HG03025 (cell line): ENCODE measurements around the gene OR13C4.
"Not testable (repeated sequence)": the region's sequence is repeated elsewhere in the genome, so short reads cannot be mapped to it uniquely, and the experiment has no call there.

ENCODE experiments used
- ATAC-seq: cut with Tn5 transposase; IDR thresholded peaks from one replicate; pipeline ENCODE4 v1.9.1; 2021; ENCODE audit warnings: mild to moderate bottlenecking, moderate library complexity; ENCODE audit not compliant: unreplicated experiment, low FRiP score

Gene OR13C4

DNA sequence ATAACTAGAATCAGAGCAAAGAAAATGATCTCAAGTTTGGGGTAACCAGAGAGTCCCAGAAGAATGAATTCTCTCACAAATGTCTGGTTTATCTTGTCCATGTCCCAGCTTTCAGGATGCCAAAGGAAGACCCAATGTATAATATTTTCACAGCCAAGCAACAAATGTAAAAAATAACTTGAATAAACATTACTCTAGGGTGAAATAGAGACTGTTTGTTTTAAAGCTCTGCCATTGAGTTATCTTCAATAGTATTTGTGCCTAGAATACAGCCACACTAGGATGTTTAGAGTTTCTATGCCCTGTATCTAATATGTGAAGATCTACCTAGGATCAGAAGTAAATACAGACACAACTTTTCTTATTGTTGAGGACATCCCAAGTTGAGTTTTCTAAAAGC lies at the start of gene OR13C4:
OR13C4 (minus strand) TSS at position 101 of the 400 bp plus-strand sequence; CDS start at position 101, 0 bp downstream.
- ATAC-seq, result no peak

DNA sequence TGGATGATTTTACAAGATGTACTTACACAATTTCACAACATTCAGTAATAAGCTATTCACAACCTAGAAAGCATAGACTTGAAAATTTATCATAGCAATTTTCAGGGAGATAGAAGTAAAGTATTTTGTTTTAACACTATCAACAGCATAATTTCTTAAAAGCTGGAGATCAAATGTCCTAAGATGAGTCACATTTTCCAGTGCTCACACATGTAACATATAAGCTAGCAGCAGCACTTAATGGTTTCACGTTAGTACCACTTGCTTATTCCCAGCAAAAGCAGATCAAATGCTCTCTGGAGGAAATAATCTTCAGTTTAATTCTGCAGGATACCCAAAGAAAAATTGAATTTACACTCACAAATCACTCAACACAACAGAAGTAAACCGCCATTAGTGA lies 48.4 kb upstream of the OR13C4 start:
- ATAC-seq, result no peak

DNA sequence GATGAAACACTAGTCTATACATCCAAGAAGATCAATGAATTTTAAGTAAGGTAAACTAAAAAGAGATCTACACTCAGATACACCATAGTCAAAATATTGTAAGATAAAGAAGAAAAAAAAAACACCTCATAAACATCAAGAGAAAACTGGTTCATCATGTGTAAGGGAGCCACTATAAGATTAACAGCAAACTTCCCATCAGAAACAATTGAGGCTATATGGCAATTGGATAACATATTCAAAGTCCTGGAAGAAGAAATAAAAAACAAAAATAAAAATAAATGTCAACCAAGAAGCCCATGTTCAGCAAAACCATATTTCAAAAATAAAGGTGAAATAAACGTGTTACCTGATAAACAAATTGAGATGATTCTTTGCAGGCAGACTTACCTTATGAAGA lies 45.6 kb upstream of the OR13C4 start:
- ATAC-seq, result no peak

DNA sequence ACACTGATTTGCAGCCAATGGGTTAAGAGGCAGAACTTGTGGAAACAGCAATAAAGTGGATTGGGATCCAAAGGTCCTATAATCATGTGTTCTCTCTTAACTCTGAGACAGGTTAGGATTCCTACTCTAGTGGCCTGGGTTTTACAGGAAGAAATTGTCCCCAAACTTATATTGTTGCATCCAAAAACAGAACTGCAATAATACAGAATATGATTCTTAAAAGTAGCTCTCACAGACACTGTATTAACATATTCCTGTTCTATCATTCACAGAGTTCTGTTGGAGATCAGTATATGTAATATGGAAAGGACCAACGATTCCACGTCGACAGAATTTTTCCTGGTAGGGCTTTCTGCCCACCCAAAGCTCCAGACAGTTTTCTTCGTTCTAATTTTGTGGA lies 41.9 kb upstream of the OR13C4 start, which contains the start of gene OR13C8:
OR13C8 (plus strand) TSS at position 301 of the 400 bp plus-strand sequence; CDS start at position 301, 0 bp downstream.
- no peak for ATAC-seq

DNA sequence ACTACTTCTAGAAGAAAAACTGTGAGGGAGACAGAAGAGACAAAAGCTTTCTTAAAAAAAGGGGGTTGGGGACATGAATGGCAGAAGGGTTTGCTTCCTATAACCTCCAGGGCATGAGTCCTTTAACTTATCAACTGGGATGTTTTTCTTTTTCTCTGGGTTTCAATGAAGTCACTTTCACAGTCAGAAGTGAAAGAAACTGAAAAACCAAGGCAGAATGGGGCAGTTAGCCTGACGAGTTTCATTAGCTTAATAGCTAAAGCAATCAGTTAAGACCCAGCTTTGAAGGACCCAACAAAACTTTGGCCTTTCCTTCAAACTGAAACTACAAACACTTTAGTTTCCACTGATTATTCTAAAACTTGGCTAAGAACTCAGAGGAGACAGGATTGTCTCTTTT lies 37.3 kb upstream of the OR13C4 start:
- no peak for ATAC-seq

DNA sequence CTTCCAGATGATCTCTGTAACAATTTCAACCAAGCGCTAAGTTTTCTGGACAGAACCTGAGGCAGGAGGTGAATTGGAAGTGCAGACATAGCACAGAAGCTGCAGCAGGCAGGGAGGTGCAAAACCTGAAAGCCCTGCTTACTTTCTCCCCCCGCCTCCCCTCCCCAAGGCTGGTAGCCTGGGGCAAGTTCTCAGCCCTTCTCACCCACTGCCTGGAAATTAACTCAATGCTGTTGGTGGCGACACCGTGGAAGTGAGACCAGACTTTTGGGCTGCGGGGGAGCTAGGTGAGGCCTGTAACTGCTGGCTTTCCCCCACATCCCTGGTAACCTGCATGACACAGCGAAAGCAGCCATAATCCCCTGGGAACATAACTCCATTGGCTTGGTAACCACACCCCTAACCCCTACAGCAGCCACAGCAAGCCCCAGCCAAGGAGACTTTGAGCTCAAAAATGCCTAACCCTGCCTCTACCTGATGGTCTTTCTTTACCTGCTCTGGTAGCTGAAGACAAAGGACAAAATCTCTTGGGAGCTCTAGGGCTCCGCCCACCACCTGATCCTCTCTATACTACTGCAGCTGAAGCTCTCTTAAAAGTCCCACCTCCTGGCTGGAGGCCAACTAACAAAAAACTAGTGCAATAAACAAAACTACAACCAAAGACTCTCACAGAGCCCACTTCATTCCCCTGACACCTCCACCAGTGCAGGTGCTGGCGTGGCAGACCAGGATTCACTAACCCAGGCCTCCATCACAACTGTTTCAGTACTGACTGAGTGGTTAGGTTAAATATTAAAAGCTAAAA lies 30.0 kb upstream of the OR13C4 start:
- ATAC-seq, result no peak

DNA sequence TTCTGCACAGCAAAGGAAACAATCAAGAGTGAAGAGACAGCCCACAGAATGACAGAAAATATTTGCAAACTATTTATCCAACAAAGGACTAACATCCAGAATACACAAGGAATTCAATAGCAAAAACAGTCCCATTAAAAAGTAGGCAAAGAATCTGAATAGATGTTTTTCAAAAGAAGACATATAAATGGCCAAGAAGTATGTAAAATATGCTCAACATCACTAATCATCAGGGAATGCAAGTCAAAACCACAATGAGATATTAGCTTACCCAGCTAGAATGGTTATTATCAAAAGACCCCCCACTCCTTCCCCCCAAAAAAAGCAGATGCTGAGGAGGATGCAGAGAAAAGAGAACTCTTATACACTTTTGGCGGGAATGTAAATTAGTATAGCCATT lies 28.5 kb upstream of the OR13C4 start:
- ATAC-seq, result no peak

DNA sequence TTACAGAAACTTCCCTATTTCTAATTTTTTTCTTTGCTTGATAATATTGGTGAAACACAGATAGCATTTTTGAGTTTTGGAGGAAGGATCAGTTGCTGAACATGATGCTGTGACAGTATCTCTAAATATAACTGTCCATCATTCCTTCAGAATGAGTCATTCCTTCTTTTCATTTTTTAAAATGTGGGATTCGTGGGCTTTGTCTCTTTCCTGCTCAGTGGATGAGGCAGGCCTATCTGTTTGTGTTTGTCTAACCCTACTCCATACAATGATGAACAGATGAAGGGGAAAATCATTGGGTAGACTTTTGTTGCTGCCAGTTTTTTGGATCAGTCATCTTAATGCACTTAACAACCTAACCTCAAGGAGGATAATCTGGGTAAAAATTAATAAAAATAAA lies 26.3 kb upstream of the OR13C4 start:
- ATAC-seq, result no peak

DNA sequence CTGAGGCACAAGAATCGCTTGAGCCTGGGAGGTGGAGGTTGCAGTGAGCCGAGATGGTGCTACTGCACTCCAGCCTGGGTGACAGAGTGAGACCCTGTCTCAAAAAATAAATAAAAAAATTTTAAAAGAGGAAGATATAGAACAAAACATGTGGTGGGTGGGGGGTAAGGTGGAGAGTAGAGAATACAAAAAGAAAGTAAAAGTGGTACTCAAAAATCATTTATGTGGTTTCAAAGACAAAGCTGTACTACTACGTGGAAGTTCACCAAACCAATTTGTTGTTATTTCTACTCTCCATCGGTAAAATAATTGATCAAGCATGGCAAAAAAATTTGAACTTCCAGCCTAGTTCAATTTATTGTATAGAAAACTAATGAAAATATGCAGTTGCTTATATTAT lies 17.6 kb upstream of the OR13C4 start:
- no peak for ATAC-seq

DNA sequence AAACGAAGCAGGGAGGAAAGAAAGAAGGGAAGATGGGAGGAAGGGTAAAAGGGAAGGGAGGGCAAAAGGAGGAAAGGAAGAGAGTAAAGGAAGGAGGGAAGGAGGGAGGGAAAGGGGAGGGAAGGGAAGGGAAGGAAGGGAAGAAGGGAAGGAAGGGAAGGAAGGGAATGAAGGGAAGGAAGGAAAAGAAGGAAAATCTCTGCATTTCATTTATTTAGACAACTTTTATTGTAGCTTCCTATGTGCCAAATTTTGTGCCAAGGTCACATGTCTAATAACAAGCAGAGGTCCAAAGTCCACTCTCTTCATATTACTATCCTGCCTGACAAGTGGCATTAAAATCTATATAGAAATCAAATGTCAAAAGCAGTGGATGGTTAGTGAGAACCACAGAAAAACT lies 12.3 kb upstream of the OR13C4 start:
- no peak for ATAC-seq

DNA sequence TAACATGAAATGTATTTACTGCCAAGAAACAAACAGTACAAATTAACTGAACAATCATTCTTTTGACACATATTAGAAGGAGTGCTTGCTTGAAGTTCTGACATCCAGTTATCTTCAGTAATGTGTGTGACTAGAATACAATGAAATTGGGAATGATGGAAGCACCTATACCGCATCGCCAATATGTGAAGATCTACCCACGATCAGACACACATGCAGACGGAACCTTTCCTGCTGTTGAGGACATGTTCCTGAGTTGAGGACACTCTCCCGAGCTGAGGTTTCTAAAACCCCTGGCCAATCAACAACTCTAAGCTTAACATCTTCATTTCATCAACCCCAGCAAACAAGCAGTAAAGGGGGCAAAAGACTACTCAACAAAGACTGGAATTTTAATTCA lies 9.7 kb upstream of the OR13C4 start, which contains the start of gene OR13C3:
OR13C3 (minus strand) TSS at position 101 of the 400 bp plus-strand sequence. CDS start 133 bp downstream, outside the sequence.
- ATAC-seq, result no peak

DNA sequence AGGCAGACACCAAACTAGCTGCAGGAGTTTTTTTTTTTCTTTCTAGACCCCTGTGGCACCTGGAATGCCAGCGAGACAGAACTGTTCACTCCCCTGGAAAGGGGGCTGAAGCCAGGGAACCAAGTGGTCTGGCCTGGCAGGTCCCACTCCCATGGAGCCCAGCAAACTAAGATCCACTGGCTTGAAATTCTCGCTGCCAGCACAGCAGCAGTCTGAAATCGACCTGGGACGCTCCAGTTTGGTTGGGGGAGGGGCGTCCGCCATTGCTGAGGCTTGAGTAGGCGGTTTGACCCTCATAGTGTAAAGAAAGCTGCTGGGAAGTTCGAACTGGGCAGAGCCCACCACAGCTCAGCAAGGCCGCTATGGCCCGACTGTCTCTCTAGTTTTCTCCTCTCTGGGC lies 6.8 kb downstream of the OR13C4 start:
- ATAC-seq, result not testable (repeated sequence)

DNA sequence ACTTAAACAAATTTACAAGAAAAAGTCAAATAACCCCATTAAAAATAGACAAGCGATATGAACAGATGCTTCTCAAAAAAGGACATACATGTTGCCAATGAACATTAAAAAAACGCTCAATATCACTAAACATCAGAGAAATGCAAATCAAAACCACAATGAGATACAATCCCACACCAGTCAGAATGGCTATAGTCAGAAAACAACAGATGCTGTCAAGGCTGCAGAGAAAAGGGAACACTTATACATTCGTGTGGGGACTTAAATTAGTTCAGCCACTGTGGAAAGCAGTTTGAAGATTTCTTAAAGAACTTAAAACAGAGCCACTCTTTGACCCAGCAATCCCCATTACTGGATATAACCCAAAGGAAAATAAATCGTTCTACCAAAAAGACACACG lies 12.1 kb downstream of the OR13C4 start:
- ATAC-seq, result no peak

DNA sequence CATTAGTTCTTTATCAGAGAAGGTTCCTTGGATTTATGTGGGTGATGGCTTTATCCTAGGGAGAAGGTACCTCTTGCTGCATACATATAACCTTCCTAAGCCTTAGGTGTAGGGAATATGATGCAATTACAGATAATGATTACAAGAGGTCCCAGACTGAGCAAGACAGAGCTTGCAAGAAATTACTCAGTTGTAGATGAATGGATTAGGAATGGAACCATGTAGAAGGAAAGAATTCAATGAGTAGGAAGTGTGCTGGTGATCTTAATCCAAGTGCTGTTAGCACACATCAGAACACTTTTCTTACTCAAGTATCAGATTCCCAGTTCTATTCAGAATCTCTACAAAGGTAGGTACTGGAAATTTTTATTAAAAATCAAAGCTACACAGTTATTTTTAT lies 20.4 kb downstream of the OR13C4 start:
- ATAC-seq, result no peak

DNA sequence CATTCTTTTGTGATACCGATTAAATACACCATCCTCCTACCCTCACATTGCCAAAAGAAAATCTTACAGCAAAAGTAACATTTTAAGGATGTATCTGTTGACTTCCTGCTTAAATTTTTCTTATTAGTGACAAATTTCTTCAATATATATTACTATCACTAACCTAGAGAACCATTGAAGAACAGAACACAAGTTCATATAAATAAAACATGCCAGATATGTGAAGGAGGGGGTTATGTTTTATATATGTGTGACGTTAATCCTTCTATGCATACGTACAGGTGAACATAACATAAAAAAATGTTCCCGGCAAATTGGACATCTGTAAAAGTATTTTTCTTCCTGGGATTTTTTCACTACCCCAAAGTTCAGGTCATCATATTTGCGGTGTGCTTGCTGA lies 23.0 kb downstream of the OR13C4 start, which contains the start of gene OR13F1:
OR13F1 (plus strand) TSS at position 301 of the 400 bp plus-strand sequence; CDS start at position 301, 0 bp downstream.
- ATAC-seq, result no peak

DNA sequence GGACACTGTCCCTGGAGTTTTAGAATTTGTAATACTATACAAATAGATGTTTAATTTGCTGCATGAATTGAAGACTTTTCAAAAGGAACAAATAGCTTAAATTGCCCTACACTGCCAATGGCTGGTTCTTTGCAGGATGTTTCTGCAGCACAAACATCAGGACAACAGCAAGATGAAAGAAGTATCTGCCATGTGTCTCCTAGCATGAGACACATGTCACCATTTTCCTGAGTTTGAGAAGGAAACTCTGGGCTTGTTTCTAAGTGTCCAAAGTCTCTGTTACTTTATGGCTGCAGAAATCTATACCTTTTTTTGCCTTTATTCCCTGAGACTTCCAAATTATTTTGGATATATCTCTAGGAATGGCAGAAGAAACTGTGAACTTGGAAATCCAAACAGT lies 23.6 kb downstream of the OR13C4 start:
- ATAC-seq, result no peak

DNA sequence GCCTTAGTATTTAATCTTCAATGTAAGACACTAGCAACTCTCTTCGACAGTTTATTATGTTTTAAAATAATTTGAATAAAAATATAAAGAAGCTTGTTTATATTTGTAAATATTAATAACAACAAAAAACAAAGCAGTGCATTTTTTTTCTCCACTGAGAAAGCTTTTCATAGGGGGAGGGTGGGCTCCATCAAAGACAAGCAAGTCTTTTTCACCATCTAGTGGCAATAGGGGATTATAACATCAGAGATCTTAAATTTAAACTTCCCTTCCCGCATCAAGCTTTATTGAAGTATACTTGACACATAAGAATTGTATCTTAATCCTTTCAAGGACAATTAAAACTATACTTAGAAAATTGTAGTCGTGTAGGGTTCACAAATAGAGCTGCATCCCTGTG lies 32.2 kb downstream of the OR13C4 start:
- ATAC-seq, result no peak

DNA sequence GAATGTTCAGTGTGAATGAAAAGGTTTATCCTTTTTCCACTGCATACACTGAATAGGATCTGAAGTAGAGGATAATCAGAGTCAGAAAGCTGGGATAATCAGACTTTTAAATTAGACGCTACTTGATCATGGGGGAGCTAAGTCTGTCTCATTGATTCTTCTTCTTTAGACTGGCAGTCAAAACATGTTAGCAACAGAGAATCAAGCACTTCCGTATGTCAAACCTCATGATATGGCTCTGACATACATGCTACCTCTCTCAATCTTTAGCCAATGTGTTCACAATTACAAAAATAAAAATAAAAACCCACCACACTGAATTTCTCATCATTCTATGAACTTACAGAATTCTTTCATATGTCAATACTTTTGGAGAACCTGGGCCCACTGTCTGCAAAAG lies 42.0 kb downstream of the OR13C4 start:
- ATAC-seq, result no peak

DNA sequence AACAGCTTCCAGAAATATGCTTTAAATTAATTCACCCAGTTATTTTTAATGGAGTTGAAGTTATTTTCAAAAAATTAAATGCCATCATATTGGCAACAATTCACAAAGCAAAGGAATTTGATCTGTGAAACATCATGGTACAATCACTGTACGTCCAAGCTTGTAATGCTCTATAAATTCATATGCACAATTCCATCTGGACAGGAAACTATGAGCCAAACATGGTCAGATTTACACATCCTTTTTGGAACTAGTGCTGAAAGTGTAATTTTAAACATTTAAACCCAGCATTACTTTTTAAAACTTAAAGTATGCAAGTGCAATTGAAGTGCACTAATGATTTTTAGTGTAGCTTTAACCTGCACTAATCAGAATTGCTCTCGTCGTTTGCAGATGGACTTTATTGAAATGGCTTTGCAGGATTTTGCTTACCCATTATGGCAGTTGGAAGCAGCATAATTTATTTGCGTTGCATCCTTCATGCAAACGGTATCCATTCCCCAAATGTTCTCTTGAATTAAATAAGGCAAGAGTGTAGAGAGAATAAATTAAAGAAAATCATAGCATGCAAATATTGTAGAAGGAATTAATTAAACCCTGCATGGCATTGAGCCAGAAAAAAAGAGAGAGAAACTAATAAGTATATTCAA lies 44.0 kb downstream of the OR13C4 start:
- no peak for ATAC-seq
